Hair follicular keratinocyte (primary cell): ENCODE measurements around the gene JCAD. TPM values are rescaled to one million over a fixed set of nuclear protein-coding genes. Genes with fewer than 3 reads are reported as not detected.

Source experiments
- total RNA-seq: library from RNA; depleted of rRNA; stranded (reverse); fragments of >200 nt; gene quantifications from 2 replicates; pipeline ENCODE4 v1.2.3, GENCODE V29; 2015

JCAD gene, protein sequence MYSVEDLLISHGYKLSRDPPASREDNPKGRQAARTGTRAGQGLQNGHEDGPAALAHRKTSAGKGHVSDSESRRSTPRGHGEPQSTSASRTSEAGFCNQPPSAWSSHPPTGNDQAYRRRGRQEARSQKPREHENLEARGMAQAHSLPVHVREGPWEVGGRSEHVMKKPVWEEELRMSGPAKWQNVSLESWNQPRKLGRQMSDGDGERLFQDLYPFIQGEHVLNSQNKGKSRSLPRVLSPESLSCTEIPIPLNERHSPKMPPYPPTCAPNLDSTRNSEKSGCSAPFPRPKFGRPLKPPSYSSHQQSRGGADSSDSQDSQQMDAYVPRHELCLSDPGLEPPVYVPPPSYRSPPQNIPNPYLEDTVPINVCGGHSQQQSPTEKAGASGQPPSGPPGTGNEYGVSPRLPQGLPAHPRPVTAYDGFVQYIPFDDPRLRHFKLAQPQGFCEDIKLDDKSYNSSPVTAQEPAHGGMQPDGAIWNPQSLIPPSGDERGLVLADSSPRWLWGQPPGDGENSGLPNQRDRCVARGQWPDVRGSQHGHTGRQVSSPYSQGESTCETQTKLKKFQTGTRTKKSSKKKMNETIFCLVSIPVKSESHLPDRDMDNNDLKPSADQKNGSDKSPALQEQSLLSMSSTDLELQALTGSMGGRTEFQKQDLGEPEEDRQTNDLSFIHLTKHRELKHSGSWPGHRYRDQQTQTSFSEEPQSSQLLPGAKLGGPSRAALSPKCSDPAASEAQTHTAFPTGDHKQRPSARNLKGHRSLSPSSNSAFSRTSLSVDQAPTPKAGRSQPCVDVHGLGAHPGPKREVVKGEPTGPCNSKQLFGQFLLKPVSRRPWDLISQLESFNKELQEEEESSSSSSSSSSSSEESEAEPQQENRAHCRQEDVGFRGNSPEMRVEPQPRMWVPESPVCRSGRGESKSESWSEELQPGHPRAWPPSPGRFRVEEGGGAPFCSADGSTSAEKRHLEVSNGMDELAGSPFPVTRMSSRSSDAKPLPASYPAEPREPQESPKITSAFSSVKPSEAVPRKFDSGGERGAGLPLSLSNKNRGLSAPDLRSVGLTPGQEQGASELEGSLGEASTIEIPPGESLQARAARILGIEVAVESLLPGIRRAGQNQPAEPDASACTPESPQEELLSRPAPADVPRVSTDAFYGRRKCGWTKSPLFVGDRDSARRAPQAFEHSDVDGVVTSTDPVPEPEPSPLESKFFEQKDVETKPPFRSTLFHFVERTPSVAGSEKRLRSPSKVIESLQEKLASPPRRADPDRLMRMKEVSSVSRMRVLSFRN (N-terminal part only)
- under 0.01 and 0.38 TPM in 2 replicates for total RNA-seq

DNA sequence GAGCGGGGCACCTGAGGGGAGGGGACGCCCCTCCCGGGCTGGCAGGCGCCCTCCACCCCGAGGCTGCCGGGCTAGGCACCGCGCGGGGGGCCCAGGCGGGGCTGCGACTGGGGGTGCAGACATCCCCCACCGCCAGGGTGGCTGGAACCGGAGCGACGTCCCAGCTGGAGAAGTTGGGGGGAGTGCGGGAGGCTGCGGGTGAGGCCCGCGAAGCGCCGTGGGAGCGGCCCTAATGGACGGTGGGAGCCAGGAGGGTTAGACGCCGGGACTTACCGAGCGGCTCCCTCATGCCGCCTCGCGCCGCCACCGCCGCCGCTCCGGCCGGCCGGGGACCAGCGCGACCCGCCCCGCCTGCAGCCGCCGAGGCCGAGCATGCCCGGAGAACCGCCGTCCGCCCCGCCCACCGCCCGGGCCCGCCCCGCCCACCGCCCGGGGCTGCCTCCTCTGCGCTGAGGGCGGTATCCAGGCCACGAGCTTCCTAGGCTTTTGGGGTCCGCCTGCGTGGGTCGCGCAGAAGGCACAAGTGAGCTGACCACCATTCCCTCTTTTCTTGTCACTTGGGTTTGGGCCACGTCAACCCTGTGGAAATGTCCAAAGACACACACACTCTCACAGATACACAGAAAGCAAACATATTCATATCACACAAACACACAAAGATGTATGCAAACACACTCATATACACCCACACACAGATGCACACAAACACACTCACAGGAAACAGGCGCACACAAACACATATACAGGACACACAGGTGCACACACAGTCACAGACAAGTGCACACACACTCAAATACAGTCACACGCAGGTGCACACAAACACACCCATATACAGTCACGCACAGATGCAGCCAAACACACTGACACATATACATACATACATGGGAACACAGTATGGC, at the start of gene JCAD:
JCAD (minus strand) TSS at position 378 of the 899 bp plus-strand sequence. CDS start 11,774 bp downstream, outside the sequence.

